GM19035 (cell line): ENCODE results near the gene GSTT2B.
"Not testable (repeated sequence)": the region's sequence is repeated elsewhere in the genome, so short reads cannot be mapped to it uniquely, and the experiment has no call there.

Source experiments
- ATAC-seq: cut with Tn5 transposase; IDR thresholded peaks from one replicate; pipeline ENCODE4 v1.9.1; 2021; ENCODE audit not compliant: unreplicated experiment

The GSTT2B gene

GRCh38 chr22:23949764-23950163 lies 11.2 kb downstream of the GSTT2B start:
- ATAC-seq = not testable (repeated sequence)

GRCh38 chr22:23947391-23947790 lies 13.6 kb downstream of the GSTT2B start:
- ATAC-seq = not testable (repeated sequence)

GRCh38 chr22:23940166-23940565 lies 20.8 kb downstream of the GSTT2B start:
- not testable (repeated sequence) for ATAC-seq

- ATAC-seq = no peak
Measured at GRCh38 chr22:23939017-23939357, 22.0 kb downstream of the GSTT2B start.

GRCh38 chr22:23938328-23939016 lies 22.5 kb downstream of the GSTT2B start:
- no peak for ATAC-seq

GRCh38 chr22:23926561-23926960 lies 34.4 kb downstream of the GSTT2B start:
- no peak for ATAC-seq

- no peak for ATAC-seq
Measured at GRCh38 chr22:23925020-23925606, 35.9 kb downstream of the GSTT2B start.

GRCh38 chr22:23922921-23923320 lies 38.1 kb downstream of the GSTT2B start:
- ATAC-seq = no peak

- not testable (repeated sequence) for ATAC-seq
Measured at GRCh38 chr22:23921586-23922201, 39.3 kb downstream of the GSTT2B start.

GRCh38 chr22:23920267-23920611 lies 40.8 kb downstream of the GSTT2B start:
- ATAC-seq = not testable (repeated sequence)

GRCh38 chr22:23915290-23915689 lies 45.7 kb downstream of the GSTT2B start:
- no peak for ATAC-seq

- peak; percentile 95 for ATAC-seq
Measured at GRCh38 chr22:23913661-23914353, 47.2 kb downstream of the GSTT2B start.

GRCh38 chr22:23913306-23913660 lies 47.7 kb downstream of the GSTT2B start:
- ATAC-seq = peak; percentile 9

- no peak for ATAC-seq
Measured at GRCh38 chr22:23912293-23912903, 48.6 kb downstream of the GSTT2B start.

GRCh38 chr22:23911318-23911980 lies 49.5 kb downstream of the GSTT2B start:
- ATAC-seq = no peak

GRCh38 chr22:23910496-23911190 lies 50.4 kb downstream of the GSTT2B start:
- ATAC-seq = no peak

GRCh38 chr22:23909296-23909898 lies 51.6 kb downstream of the GSTT2B start:
- ATAC-seq = no peak

- no peak for ATAC-seq
Measured at GRCh38 chr22:23908587-23909205, 52.3 kb downstream of the GSTT2B start.

- ATAC-seq = not testable (repeated sequence)
Measured at GRCh38 chr22:23907423-23907822, 53.6 kb downstream of the GSTT2B start.
